Measurements from ENCODE around the gene GNE.

GNE gene

GRCh38 chr9:36268007-36268427, 9.8 kb upstream of the GNE start:
- no peak for DNase-seq (ENCODE audit: low read depth)
- no peak overlapping the region for H3K4me3 ChIP-seq (ENCODE audit: low read depth, low read length)
- TF ChIP-seq CTCF (IDR thresholded peaks at IDR 0.05; ENCODE audit: low read depth, low read length, missing control alignments), result no peak

GRCh38 chr9:36264896-36265295, 6.6 kb upstream of the GNE start:
- no peak for TF ChIP-seq CTCF (IDR thresholded peaks at IDR 0.05; ENCODE audit: low read depth, low read length, missing control alignments)
- H3K4me3 ChIP-seq (ENCODE audit: low read depth, low read length), result no peak overlapping the region
- no peak for DNase-seq (ENCODE audit: low read depth)

GRCh38 chr9:36263683-36264082, 5.4 kb upstream of the GNE start:
- TF ChIP-seq CTCF (IDR thresholded peaks at IDR 0.05; ENCODE audit: low read depth, low read length, missing control alignments), result no peak
- H3K4me3 ChIP-seq (ENCODE audit: low read depth, low read length), result no peak overlapping the region
- DNase-seq (ENCODE audit: low read depth), result no peak

DNA sequence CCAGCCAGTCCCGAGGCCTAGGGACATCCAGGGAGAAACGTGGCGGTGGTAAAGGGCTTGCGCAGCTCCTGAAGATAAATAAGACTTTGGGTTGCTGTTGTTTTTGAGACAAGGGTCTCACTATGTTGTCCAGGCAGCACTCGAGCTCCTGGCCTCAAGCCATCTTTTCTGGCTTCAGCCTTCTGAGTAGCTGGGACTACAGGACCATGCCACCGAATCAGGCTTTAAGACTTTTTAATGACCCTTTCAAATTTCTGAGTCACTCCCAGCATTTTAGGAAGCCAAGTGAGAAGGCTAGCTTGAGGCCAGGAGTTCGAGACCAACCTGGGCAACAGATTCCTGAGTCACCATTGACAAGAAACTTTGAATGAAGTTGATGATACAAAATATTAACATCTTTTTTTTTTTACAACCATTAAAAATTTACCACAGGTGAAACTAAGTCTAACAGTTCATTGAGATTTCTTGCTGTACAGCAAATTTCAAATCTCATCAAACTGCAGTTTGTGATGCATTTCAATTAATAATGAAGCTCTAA, 817 bp upstream of the GNE start:
- TF ChIP-seq CTCF (IDR thresholded peaks at IDR 0.05; ENCODE audit: low read depth, low read length, missing control alignments), result no peak
- peak overlapping the region; percentile 76 for H3K4me3 ChIP-seq (ENCODE audit: low read depth, low read length)
- DNase-seq (ENCODE audit: low read depth), result no peak

GRCh38 chr9:36251428-36251827, 6.8 kb downstream of the GNE start:
- DNase-seq (ENCODE audit: low read depth), result no peak

GRCh38 chr9:36250079-36250478, 8.2 kb downstream of the GNE start:
- no peak for DNase-seq (ENCODE audit: low read depth)

More at GRCh38 chr9:36251428-36251827, 6.8 kb downstream of the GNE start:
- TF ChIP-seq CTCF (IDR thresholded peaks at IDR 0.05; ENCODE audit: low read depth, low read length, missing control alignments), result no peak
- H3K4me3 ChIP-seq (ENCODE audit: low read depth, low read length), result no peak overlapping the region

More at GRCh38 chr9:36250079-36250478, 8.2 kb downstream of the GNE start:
- no peak for TF ChIP-seq CTCF (IDR thresholded peaks at IDR 0.05; ENCODE audit: low read depth, low read length, missing control alignments)
- no peak overlapping the region for H3K4me3 ChIP-seq (ENCODE audit: low read depth, low read length)
